RPMI7951 (cell line): Measurements from ENCODE around the gene PDE8A. TPM values are rescaled to one million over a fixed set of nuclear protein-coding genes. Genes with fewer than 3 reads are reported as not detected.
"Not testable (repeated sequence)": the region's sequence is repeated elsewhere in the genome, so short reads cannot be mapped to it uniquely, and the experiment has no call there.

Experiments used
- DNase-seq: peaks from one replicate; pipeline ENCODE4 v3.0.0-alpha.2; 2012; ENCODE audit warnings: low read depth
- total RNA-seq: library from RNA; depleted of rRNA; stranded (reverse); fragments of >200 nt; shearing (Covaris generic); gene quantifications from 2 replicates; pipeline ENCODE4 v1.2.3, GENCODE V29; 2014

The PDE8A gene
- total RNA-seq, 1 experiment from 2014 or later = 28.7 TPM

DNA sequence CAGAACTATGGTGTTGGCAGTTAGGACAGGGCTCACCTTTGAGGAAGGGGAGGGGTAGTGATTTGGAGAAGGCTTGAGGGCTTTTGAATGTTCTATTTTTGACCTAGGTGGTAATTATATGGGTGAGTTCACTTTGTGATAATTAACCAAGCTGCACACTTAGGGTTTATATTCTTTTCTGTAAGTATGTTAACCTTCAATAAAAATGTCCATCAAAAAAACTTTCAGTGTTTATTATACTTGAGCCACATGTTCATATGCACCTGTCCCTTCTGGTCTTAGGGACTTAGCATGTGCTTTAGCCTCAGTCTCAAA is 28.4 kb downstream of the PDE8A start:
- no peak for DNase-seq

DNA sequence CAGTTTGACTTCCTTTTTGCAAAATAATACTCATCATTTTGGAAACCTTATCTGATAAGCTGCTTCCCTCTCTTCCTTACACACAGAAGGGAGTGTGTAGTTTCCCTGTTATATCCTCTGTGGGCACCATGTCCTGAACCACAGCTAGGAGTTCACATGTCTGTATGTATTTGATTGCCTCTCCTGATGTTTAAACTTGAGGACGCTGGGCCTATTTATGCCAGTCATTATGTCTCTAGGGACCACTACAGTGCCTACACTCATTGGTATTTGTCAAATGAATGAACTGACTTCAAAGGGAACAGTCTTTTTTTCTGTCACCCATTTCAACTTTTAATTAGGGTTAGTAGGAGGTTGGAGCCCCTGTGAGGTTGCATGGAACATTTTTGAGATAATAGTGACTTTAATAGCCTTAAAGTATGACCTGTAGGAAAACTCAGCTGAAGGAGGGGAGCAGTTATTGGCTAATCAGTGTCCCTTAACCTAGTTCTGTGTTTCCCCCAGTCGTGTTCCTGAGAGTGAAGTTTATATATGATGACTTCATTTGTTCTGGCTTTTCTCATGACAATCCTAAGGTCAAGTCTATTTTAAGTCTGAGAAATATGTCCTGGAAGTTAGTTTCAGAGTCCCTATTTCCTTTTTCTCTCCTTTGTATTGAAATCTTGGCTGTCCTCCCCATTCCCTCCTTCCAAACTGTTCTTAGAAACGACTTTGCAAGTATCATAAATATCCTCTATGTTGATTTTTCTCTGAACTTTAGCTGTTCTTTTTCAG is 28.9 kb downstream of the PDE8A start:
- peak; percentile 34 for DNase-seq

GRCh38 chr15:85011160-85011571 is 29.5 kb downstream of the PDE8A start:
- no peak for DNase-seq

DNA sequence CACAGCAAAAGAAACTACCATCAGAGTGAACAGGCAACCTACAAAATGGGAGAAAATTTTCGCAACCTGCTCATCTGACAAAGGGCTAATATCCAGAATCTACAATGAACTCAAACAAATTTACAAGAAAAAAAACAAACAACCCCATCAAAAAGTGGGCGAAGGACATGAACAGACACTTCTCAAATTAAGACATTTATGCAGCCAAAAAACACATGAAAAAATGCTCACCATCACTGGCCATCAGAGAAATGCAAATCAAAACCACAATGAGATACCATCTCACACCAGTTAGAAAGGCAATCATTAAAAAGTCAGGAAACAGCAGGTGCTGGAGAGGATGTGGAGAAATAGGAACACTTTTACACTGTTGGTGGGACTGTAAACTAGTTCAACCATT is 30.1 kb downstream of the PDE8A start:
- not testable (repeated sequence) for DNase-seq

DNA sequence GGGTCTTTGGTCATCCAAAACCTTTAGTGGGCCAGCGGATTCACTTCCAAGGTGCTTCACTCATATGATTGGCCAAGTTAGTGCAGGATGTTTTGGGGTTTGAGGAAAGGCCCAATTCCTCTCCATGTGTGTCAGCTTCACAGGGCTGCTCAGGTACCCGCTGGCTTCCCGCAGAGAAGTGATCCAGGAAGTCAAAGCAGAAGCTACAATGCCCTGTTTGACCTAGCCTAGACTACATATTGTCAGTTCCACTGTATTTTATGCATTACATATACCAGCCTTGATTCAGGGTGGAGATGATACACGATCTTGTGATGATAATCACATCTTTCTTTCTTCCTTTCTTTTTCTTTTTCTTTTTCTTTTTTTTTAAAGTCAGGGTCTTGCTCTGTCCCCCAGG is 32.1 kb downstream of the PDE8A start:
- no peak for DNase-seq

DNA sequence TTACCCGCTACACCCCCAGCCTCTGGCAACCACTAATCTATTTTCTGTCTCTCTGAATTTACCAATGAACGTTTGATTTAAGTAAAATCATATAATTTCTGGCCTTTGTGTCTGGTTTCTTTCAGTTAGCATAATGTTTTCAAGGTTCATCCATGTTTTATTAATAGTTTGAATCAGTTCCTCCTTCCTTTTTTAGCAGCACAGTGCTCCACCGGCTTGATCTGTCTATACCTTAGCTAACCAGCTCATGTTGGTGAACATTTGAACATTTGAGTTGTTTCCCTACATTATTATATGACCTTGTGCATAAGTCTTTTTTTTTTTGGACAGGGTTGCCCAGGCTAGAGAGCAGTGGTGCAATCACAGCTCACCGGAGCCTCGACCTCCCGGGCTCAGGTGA is 33.3 kb downstream of the PDE8A start:
- no peak for DNase-seq

DNA sequence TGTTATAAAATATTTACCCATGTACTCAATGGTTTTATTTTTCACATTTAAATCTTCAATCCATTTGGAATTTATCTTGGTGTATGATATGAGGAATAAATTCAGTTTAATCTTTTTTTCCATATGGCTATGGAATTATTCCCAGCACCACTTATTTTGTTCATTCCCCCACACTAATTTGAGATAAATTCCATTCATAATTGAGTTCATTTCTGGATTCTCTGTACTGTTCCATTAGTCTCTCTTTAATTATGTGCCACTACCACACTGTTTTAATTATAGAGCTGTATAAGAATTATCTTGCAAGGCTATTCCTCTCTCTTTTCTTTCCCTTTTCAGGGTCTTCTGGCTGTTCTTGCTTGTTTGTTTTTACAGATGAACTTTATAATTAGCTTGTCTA is 34.6 kb downstream of the PDE8A start:
- no peak for DNase-seq

GRCh38 chr15:85019815-85020590 is 38.3 kb downstream of the PDE8A start:
- peak; percentile 74 for DNase-seq

GRCh38 chr15:85021409-85021808 is 39.8 kb downstream of the PDE8A start:
- DNase-seq = no peak

- no peak for DNase-seq
These were observed 41.3 kb downstream of the PDE8A start for GRCh38 chr15:85022860-85023403.

GRCh38 chr15:85024003-85024402 is 42.3 kb downstream of the PDE8A start:
- no peak for DNase-seq

DNA sequence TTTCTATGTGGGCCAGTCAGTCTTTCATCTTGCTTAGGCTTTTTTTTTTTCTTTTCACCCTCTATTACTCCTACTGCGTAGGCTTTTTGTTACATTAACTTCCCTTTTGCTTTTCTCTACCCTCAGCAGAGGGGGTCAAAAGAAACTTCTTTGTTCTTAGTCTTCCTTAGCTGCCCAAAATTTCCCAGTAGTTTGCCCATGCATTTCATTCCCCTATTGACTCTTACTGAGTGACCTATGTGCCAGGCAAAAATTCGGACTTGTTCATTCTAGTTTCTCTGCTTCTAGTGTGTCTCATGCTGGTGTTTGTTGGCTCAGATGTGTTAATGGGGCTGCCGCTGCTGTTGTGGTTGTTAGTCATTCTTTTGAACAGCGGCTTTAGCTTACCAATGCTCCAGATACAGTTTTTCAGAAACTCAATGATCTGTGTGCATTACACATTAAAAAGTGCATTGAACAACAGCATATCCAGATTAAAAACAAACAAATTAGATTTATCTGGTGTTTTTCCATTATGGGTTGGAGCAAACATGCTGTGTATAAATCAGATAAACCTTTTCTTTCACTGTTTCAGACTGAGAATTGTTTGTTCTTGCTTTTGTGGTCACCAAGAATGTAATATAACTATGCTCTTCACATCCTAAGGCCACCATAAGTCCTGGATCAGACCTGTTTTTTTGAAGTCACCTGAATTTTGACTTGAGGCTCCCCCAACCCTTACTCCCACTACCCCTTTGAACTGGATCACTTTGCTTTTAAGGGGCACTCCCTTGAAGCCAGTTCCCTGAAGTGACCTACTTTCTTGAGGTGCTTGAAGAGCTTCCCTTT is 43.1 kb downstream of the PDE8A start:
- DNase-seq = peak; percentile 76

DNA sequence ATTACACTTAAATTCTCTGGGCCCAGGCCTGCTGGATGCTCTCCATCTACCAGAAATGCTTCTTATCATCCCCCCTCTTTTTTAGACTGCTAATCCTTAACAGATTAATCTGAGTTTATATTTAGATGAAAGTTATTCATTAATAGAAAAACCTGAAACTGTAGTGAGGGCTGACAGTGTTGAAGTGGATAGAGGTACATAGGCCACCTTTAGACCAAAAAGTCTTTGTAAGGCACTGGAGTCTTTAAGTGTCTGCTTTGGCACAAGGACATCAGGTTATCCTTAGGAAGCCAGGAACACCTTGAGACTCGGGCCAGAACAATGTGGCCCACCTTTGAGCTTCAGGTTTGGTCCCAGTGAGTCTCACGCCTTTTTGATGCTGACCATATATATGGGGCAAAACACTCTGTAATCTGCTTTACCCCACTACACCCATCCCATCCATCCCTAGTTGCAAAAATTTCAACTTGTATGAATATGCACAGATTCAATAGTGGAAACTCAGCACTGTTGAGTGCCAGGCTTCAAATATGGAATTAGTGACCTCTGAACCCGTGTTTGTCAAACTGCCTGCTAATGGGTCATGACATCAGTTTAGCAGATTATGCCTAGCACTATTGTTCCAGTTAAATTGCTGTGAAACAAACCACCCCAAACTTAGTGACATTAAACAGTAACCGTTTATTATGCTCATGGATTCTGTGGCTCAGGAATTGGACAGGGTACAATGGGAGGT is 44.0 kb downstream of the PDE8A start:
- DNase-seq = no peak

- DNase-seq = no peak
These were observed 44.8 kb downstream of the PDE8A start for GRCh38 chr15:85026304-85027032.

DNA sequence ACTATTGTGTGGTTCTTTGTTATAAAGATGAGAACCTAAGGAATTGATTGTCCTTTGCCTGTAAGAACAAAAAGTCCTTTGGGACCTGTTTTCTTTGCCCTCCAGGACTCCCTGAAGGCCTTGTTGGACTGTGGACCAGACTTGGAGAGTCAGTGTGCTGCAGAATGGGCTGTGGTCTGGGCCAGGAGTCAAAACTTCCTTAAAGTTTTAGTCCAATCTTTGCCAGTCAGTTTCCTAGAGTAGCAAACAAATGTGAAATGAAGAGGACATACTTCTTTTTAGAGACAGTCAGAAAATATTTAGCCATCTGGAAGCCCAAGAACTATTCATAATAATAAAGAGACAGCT is 45.4 kb downstream of the PDE8A start:
- DNase-seq = no peak

- no peak for DNase-seq
These were observed 45.8 kb downstream of the PDE8A start for GRCh38 chr15:85027421-85027820.

- DNase-seq = no peak
These were observed 46.8 kb downstream of the PDE8A start for GRCh38 chr15:85028416-85028815.

- DNase-seq = no peak
These were observed 47.6 kb downstream of the PDE8A start for GRCh38 chr15:85029221-85029620.

- peak; percentile 54 for DNase-seq
These were observed 48.8 kb downstream of the PDE8A start for GRCh38 chr15:85030301-85030929.
